Activated CD4-positive, CD25-positive, alpha-beta regulatory T cell treated with anti-CD3 and anti-CD28 coated beads, Interleukin-2, amount 50 U/mL, for 16 hours (primary cell): ENCODE results near the gene SLC35E2B.
A peak's percentile ranks its signal among the peaks of the same experiment; 100 is the strongest.
"Not testable (repeated sequence)": the region's sequence is repeated elsewhere in the genome, so short reads cannot be mapped to it uniquely, and the experiment has no call there.

Source experiments
- DNase-seq: peaks from one replicate; pipeline ENCODE4 v3.0.0-alpha.2; 2020; ENCODE audit warnings: low read depth, low spot score

SLC35E2B gene

DNA sequence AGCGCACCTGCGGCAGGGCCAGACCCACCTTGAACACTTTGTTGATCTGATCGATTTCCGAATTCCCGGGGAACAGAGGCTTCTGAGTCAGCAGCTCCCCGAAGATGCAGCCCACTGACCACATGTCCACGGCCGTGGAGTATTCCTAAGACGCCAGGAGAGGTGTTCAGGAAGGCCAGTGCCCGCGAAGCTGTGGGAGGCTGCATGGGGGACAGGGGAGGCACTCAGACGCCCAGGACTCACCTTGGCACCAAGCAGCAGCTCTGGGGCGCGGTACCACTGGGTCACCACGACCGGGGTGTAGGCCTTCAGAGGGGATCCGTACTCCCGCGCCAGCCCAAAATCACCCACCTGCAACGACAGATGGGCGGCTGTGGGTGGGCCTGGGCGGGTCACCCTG, 11.2 kb upstream of the SLC35E2B start:
- DNase-seq = no peak

- not testable (repeated sequence) for DNase-seq
Measured at GRCh38 chr1:1702506-1702905, 9.9 kb upstream of the SLC35E2B start.

GRCh38 chr1:1700557-1700956, 8.0 kb upstream of the SLC35E2B start:
- not testable (repeated sequence) for DNase-seq

- DNase-seq = not testable (repeated sequence)
Measured at GRCh38 chr1:1700067-1700466, 7.5 kb upstream of the SLC35E2B start.

DNA sequence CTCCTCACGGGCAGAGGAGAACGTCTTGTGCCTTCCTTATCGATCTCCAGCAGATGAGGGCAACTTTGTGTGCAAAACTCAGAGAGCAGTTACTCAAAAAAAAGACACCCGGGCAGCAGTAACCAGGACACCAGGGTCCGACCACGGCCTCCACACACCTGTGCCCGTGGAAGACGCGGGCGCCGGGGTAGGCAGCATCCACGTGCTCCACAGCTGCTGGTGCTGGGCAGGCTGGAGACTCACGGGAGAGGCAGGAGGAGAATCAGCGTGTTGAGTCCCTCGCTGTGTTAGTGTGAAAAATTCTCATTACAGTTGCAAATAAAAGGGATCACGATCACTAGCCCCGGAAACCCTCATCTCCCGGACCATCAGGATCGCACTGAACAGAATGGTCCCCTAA, 6.5 kb upstream of the SLC35E2B start:
- not testable (repeated sequence) for DNase-seq

GRCh38 chr1:1697358-1698183, 5.0 kb upstream of the SLC35E2B start:
- DNase-seq = not testable (repeated sequence)

DNA sequence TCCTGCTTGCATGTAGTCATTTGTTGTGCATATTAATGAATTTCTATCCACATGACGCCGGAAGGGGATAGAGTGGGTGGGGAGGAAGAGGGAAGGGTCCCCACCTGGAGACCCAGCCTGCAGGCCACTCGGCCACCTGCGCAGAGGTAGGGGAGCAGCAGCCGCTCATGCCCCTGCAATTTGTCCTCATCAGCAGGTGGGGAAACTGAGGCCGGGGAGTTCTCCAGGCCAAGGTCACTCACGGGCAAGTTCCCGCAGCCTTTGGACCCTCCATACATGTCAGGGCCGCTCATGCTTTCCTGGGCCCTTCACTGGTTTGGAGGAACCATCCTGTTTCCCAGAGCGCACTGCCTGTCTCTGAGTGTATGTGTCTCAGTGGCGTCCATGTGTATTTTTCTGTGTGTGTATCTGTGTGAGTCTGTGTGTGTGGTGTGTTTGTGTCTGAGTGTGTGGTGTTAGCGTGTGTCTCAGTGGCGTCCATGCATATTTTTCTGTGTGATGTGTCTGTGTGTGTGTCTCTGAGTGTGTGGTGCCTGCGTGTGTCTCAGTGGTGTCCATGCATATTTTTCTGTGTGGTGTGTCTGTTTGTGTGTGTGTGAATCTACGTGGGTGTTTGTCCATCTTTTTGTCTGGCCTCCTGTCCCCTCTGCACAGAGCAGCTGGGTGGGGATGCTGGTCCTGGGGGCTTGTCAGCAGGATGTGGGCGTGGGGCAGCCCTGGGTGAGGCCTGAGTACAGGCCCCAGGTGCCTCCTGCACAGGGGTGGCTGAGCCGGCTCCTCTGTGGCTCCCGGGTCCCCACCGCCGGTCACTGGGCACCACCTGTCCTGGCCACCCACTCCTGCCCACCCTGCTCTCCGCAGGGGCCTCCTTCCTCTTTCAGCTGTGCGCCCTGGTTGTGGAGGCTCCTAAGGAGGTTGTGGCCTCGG, 4.1 kb upstream of the SLC35E2B start:
- not testable (repeated sequence) for DNase-seq

- DNase-seq = peak; percentile 63
Measured at GRCh38 chr1:1692324-1692713, 276 bp downstream of the SLC35E2B start.

DNA sequence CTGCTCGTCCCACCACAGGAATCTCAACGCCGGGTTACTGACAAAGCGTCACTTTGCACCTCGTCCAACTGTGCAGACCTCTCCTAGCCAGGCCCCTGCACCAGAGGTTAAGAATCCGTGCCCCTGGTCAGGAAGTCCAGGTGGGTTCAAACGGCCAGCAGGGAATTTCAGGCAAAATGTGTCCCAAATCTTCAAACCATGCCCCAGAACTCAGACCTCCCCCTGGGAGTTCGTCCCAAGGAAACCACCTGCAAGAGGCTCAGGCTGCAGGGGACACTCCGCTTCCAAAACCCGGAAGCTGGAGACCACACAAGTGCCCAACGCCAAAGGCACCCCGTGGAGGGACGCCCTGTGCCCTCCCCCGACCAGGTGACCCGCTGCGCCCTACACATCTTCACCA, 1.2 kb downstream of the SLC35E2B start:
- not testable (repeated sequence) for DNase-seq

- not testable (repeated sequence) for DNase-seq
Measured at GRCh38 chr1:1689526-1689925, 3.1 kb downstream of the SLC35E2B start.

DNA sequence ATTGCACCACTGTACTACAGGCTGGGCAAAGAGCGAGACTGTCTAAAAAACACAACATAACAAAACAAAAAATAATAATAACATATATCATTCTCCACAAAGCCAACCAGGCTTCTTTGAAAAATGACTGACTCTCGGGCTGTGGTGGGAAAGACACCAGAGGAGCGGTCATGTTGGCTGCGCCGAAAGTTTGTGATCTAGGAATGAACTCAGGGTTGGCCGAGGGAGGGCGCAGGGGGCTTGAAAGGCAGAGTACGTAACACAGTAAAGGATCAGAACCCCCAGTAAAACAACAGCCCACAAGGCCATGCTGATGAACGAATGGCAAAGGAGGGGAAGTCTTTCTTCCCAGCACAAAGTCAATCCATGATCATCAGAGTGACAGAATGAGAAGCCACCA, 4.7 kb downstream of the SLC35E2B start:
- no peak for DNase-seq

GRCh38 chr1:1684031-1684681, 8.4 kb downstream of the SLC35E2B start:
- DNase-seq = no peak

GRCh38 chr1:1683104-1683905, 9.3 kb downstream of the SLC35E2B start:
- DNase-seq = no peak

DNA sequence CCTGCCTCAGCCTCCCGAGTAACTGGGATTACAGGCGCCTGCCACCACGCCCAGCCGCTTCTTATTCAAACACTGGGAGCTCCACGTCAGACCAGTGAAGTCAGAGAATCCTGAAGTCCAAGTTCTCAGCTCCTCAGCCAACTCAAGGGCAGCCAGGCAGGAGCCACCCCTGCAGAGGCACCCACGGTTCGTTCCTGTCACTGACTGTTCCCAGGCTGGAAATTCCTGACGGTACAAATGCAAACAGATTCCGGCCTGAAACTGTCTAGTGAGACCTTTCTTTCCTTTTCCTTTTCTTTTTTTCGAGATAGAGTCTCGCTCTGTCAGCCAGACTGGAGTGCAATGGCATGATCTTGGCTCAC, 11.7 kb downstream of the SLC35E2B start:
- DNase-seq = no peak

DNA sequence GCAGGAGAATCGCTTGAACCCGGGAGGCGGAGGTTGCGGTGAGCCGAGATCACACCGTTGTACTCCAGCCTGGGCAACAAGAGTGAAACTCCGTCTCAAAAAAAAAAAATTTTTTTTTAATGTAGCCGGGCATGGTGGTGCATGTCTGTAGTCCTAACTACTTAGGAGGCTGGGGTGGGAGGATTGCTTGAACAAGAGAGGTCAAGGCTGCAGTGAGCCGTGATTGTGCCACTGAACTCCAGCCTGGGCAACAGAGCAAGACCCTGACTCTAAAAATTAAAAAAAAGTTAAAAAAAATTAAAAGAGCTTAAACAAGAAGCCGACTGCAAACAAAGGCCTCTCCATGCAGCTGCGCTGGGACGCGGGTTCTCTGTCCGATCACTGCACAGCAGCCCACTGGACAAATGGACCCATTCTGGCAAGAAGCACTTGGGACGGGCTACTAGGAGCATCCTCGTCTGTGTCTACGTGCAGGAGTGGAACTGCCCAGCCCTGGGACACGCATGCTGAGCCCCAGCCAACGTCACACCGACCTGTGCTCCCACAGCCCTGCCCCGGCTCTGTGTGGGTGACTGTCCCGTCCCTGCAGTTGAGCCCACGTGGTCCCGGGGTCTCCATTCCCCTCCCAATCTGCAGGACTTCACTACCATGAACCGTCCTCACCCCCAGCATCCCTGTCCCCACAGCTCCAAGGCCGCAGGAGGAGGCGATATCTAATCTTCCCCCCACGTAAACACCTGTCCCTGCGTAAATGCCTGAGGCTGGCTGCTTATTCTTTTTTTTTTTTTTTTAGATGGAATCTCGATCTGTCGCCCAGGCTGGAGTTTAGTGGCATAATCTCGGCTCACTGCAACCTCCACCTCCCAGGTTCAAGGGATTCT, 12.3 kb downstream of the SLC35E2B start:
- no peak for DNase-seq

- no peak for DNase-seq
Measured at GRCh38 chr1:1678581-1679380, 13.8 kb downstream of the SLC35E2B start.

GRCh38 chr1:1677718-1678580, 14.6 kb downstream of the SLC35E2B start:
- peak; percentile 27 for DNase-seq

DNA sequence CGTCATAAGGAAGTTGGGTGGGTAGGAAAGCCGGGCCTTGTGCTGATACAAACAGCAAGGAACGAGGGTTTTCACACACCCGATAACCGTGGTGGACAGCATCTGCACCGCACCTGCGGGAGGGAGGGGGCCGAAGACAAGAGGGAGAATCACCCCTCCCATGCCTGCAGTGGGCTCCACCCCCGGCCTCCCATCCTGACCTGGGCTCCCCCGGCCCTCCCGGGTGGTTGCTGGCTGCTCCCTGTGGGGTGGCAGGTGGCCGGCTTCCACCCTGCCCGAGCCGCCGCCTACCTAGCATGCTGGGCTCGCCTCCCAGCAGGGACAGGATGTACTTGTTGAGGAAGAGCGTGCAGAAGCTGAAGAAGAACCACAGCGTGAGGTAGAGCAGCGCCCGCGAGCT, 16.5 kb downstream of the SLC35E2B start:
- DNase-seq = not testable (repeated sequence)
